Naive B cell (primary cell): ENCODE measurements around the gene MYL6. TPM values are rescaled to one million over a fixed set of nuclear protein-coding genes. Genes with fewer than 3 reads are reported as not detected.
"Not testable (repeated sequence)": the region's sequence is repeated elsewhere in the genome, so short reads cannot be mapped to it uniquely, and the experiment has no call there.

ENCODE experiments used
- ATAC-seq, 2 donors: fragments of 150-1000 bp; cut with Tn5 transposase; 2 replicates each; pipeline ENCODE4 v1.10.0; 2021; ENCODE audit warnings: low read depth in 2 of 2, mild to moderate bottlenecking in 2 of 2, moderate library complexity in 2 of 2
- DNase-seq: peaks from one replicate; pipeline ENCODE4 v3.0.0; 2022
- H3K27ac Mint-ChIP-seq, 6 donors: one replicate each; pipeline ENCODE4 v1.8.0; 2020 to 2022; ENCODE audit warnings: mild to moderate bottlenecking in 6 of 6, mixed read lengths in 6 of 6, moderate library complexity in 5 of 6, inconsistent platforms in 2 of 6
- H3K27me3 Mint-ChIP-seq, 3 donors: one replicate each; pipeline ENCODE4 v1.8.0; 2021 to 2022; ENCODE audit warnings: mixed read lengths in 3 of 3, mild to moderate bottlenecking in 1 of 3
- H3K36me3 Mint-ChIP-seq, 2 donors: one replicate each; pipeline ENCODE4 v1.8.0; 2020 to 2022; ENCODE audit warnings: mixed read lengths in 2 of 2, inconsistent platforms in 1 of 2, mild to moderate bottlenecking in 1 of 2
- H3K4me1 Mint-ChIP-seq, 3 donors: one replicate each; pipeline ENCODE4 v1.8.0; 2020 to 2022; ENCODE audit warnings: mixed read lengths in 3 of 3, inconsistent platforms in 1 of 3, mild to moderate bottlenecking in 1 of 3, moderate library complexity in 1 of 3
- H3K4me3 Mint-ChIP-seq, 8 donors: one replicate each; pipeline ENCODE4 v1.8.0; 2020 to 2022; ENCODE audit warnings: mild to moderate bottlenecking in 8 of 8, mixed read lengths in 8 of 8, moderate library complexity in 8 of 8, inconsistent platforms in 2 of 8
- H3K9me3 Mint-ChIP-seq, 7 donors: one replicate each; pipeline ENCODE4 v1.8.0; 2020 to 2022; ENCODE audit warnings: mixed read lengths in 7 of 7, mild to moderate bottlenecking in 5 of 7, inconsistent platforms in 2 of 7, moderate library complexity in 1 of 7
- polyA plus RNA-seq, 6 donors: library from polyadenylated mRNA; unstranded; fragments of 300-500 nt; fragmentation: Illumina TruSeq; gene quantifications; one replicate each; pipeline ENCODE4 v1.2.3, GENCODE V29; 2021; ENCODE audit warnings: low read depth in 6 of 6

The MYL6 gene
- polyA plus RNA-seq, 6 donors from 2014 or later, result 1,680 to 2,679 (median 1,914) TPM

GRCh38 chr12:56192582-56192981, 34.4 kb downstream of the MYL6 start:
- no peaks in the 10 kb centered on the region for H3K9me3 Mint-ChIP-seq
- H3K4me1 Mint-ChIP-seq, result peaks cover 35 to 42% (median 40%) of the 10 kb centered on the region in 3 donors
- peak overlapping the region in 2 of 8 donors; percentile 13 to 73 for H3K4me3 Mint-ChIP-seq
- no peak for DNase-seq
- no peaks in the 10 kb centered on the region for H3K36me3 Mint-ChIP-seq
- ATAC-seq, result no peak
- H3K27me3 Mint-ChIP-seq, result no peaks in the 10 kb centered on the region
- peak overlapping the region in 2 of 6 donors; percentile 17 to 87 for H3K27ac Mint-ChIP-seq

- ATAC-seq (peak in 1 of 2 donors; percentile 20), DNase-seq (peak; percentile 74)
- H3K27me3 Mint-ChIP-seq, result no peaks in the 10 kb centered on the region
- H3K36me3 Mint-ChIP-seq, result no peaks in the 10 kb centered on the region
- peak overlapping the region in 3 of 8 donors; percentile 9 to 73 (median 13) for H3K4me3 Mint-ChIP-seq
- H3K4me1 Mint-ChIP-seq, result peaks cover 29 to 40% (median 35%) of the 10 kb centered on the region in 3 donors
- peak overlapping the region in 5 of 6 donors; percentile 22 to 94 (median 76) for H3K27ac Mint-ChIP-seq
- H3K9me3 Mint-ChIP-seq, result no peaks in the 10 kb centered on the region
These were observed 34.9 kb downstream of the MYL6 start for GRCh38 chr12:56193025-56193578.

GRCh38 chr12:56196818-56197550, 38.8 kb downstream of the MYL6 start:
- H3K4me3 Mint-ChIP-seq, H3K27me3 Mint-ChIP-seq, DNase-seq, ATAC-seq, H3K36me3 Mint-ChIP-seq, H3K9me3 Mint-ChIP-seq: not testable (repeated sequence)
- H3K27ac Mint-ChIP-seq, result peak overlapping the region in 1 of 6 donors; percentile 47
- H3K4me1 Mint-ChIP-seq, result peaks cover 10 to 24% (median 19%) of the 10 kb centered on the region in 3 donors

GRCh38 chr12:56197921-56198635, 39.9 kb downstream of the MYL6 start:
- Mint-ChIP-seq H3K4me3 (no peak overlapping the region), H3K27me3 (no peaks in the 10 kb centered on the region), H3K9me3 (no peaks in the 10 kb centered on the region), H3K27ac (peak overlapping the region in 2 of 6 donors; percentile 53 to 94), H3K4me1 (peaks cover 3 to 17% (median 16%) of the 10 kb centered on the region in 3 donors), H3K36me3 (no peaks in the 10 kb centered on the region)
- no peak for DNase-seq
- no peak for ATAC-seq

GRCh38 chr12:56198836-56199235, 40.7 kb downstream of the MYL6 start:
- peaks cover 0 to 12% (median 12%) of the 10 kb centered on the region in 3 donors for H3K4me1 Mint-ChIP-seq
- DNase-seq (no peak), ATAC-seq (no peak)
- H3K36me3 Mint-ChIP-seq, result peaks cover 0 to under 1% of the 10 kb centered on the region in 2 donors
- H3K27ac Mint-ChIP-seq, result peak overlapping the region in 5 of 6 donors; percentile 53 to 94 (median 84)
- H3K27me3 Mint-ChIP-seq, result no peaks in the 10 kb centered on the region
- H3K4me3 Mint-ChIP-seq, result no peak overlapping the region
- H3K9me3 Mint-ChIP-seq, result no peaks in the 10 kb centered on the region

- DNase-seq, result no peak
- peaks cover 15 to 30% (median 19%) of the 10 kb centered on the region in 3 donors for H3K4me1 Mint-ChIP-seq
- no peak for ATAC-seq
- no peak overlapping the region for H3K4me3 Mint-ChIP-seq
- peak overlapping the region in 4 of 6 donors; percentile 33 to 80 (median 56) for H3K27ac Mint-ChIP-seq
- H3K9me3 Mint-ChIP-seq, result no peaks in the 10 kb centered on the region
- no peaks in the 10 kb centered on the region for H3K27me3 Mint-ChIP-seq
- peaks cover 11 to 17% of the 10 kb centered on the region in 2 donors for H3K36me3 Mint-ChIP-seq
These were observed 44.2 kb downstream of the MYL6 start for GRCh38 chr12:56202366-56202765.

GRCh38 chr12:56202838-56203237, 44.7 kb downstream of the MYL6 start:
- Mint-ChIP-seq H3K4me3 (no peak overlapping the region), H3K36me3 (peaks cover 14 to 22% of the 10 kb centered on the region in 2 donors), H3K4me1 (peaks cover 19 to 30% (median 22%) of the 10 kb centered on the region in 3 donors), H3K27me3 (no peaks in the 10 kb centered on the region), H3K27ac (peak overlapping the region in 3 of 6 donors; percentile 33 to 80 (median 37)), H3K9me3 (no peaks in the 10 kb centered on the region)
- no peak for DNase-seq
- no peak for ATAC-seq

- DNase-seq, result no peak
- H3K27ac Mint-ChIP-seq, result peak overlapping the region; percentile 0 to 91 (median 51)
- peaks cover 14 to 22% of the 10 kb centered on the region in 2 donors for H3K36me3 Mint-ChIP-seq
- peaks cover 23 to 24% (median 24%) of the 10 kb centered on the region in 3 donors for H3K4me1 Mint-ChIP-seq
- no peaks in the 10 kb centered on the region for H3K9me3 Mint-ChIP-seq
- H3K4me3 Mint-ChIP-seq, result no peak overlapping the region
- ATAC-seq, result no peak
- no peaks in the 10 kb centered on the region for H3K27me3 Mint-ChIP-seq
These were observed 46.1 kb downstream of the MYL6 start for GRCh38 chr12:56204275-56204674.

GRCh38 chr12:56205445-56205844, 47.3 kb downstream of the MYL6 start:
- ATAC-seq, result peak; percentile 18 to 29

GRCh38 chr12:56206452-56207166, 48.5 kb downstream of the MYL6 start:
- Mint-ChIP-seq H3K36me3 (peaks cover 19 to 28% of the 10 kb centered on the region in 2 donors), H3K9me3 (no peaks in the 10 kb centered on the region), H3K4me3 (no peak overlapping the region), H3K27ac (peak overlapping the region in 5 of 6 donors; percentile 29 to 90 (median 71)), H3K27me3 (no peaks in the 10 kb centered on the region), H3K4me1 (peaks cover 23 to 38% (median 35%) of the 10 kb centered on the region in 3 donors)
- DNase-seq (peak; percentile 35), ATAC-seq (peak in 1 of 2 donors; percentile 20)

More at GRCh38 chr12:56205445-56205844, 47.3 kb downstream of the MYL6 start:
- no peaks in the 10 kb centered on the region for H3K27me3 Mint-ChIP-seq
- H3K9me3 Mint-ChIP-seq, result no peaks in the 10 kb centered on the region
- H3K4me1 Mint-ChIP-seq, result peaks cover 23 to 31% (median 29%) of the 10 kb centered on the region in 3 donors
- no peak overlapping the region for H3K4me3 Mint-ChIP-seq
- no peak for DNase-seq
- peaks cover 14 to 22% of the 10 kb centered on the region in 2 donors for H3K36me3 Mint-ChIP-seq
- peak overlapping the region; percentile 29 to 90 (median 58) for H3K27ac Mint-ChIP-seq

GRCh38 chr12:56208006-56208405, 49.8 kb downstream of the MYL6 start:
- peaks cover 19 to 29% of the 10 kb centered on the region in 2 donors for H3K36me3 Mint-ChIP-seq
- no peaks in the 10 kb centered on the region for H3K9me3 Mint-ChIP-seq
- peaks cover 20 to 44% (median 38%) of the 10 kb centered on the region in 3 donors for H3K4me1 Mint-ChIP-seq
- no peaks in the 10 kb centered on the region for H3K27me3 Mint-ChIP-seq
- ATAC-seq (peak; percentile 91 to 94), DNase-seq (peak; percentile 68)
- H3K27ac Mint-ChIP-seq, result peak overlapping the region; percentile 43 to 93 (median 90)
- peak overlapping the region in 3 of 8 donors; percentile 2 to 25 (median 23) for H3K4me3 Mint-ChIP-seq
